GM23338 (cell line): ENCODE data around the gene CLEC11A.
A peak's percentile ranks its signal among the peaks of the same experiment; 100 is the strongest.

Experiments
- CREB1 ChIP-seq: fragments of 250-450 bp; sonication (Bioruptor Pico); IDR thresholded peaks from 2 replicates; pipeline ENCODE4 v1.5.0; 2020; ENCODE audit warnings: low read depth, mild to moderate bottlenecking, moderate library complexity
- JUNB ChIP-seq: IDR thresholded peaks from one replicate; pipeline ENCODE4 v1.6.1; 2016; ENCODE audit warnings: antibody characterized with exemption; ENCODE audit not compliant: unreplicated experiment
- POLR2AphosphoS5 ChIP-seq: IDR thresholded peaks from 2 replicates; pipeline ENCODE4 v1.6.1; 2016; ENCODE audit warnings: antibody characterized with exemption, low read depth
- REST ChIP-seq: IDR thresholded peaks from one replicate; pipeline ENCODE4 v1.6.1; 2018; ENCODE audit warnings: antibody characterized with exemption; ENCODE audit not compliant: unreplicated experiment
- TF ChIP-seq, protein P1 (sequence below), 2 experiments: fragments of 200-600 bp in 1 of 2; sonication (generic) in 1 of 2; conservative IDR thresholded peaks; 2 replicates each; pipeline versions ENCODE4 v1.5.1 to v1.6.1; 2016 to 2017; ENCODE audit warnings: antibody characterized with exemption in 2 of 2, low read depth in 2 of 2, mild to moderate bottlenecking in 2 of 2, moderate library complexity in 1 of 2

- TF ChIP-seq, protein P1, sequence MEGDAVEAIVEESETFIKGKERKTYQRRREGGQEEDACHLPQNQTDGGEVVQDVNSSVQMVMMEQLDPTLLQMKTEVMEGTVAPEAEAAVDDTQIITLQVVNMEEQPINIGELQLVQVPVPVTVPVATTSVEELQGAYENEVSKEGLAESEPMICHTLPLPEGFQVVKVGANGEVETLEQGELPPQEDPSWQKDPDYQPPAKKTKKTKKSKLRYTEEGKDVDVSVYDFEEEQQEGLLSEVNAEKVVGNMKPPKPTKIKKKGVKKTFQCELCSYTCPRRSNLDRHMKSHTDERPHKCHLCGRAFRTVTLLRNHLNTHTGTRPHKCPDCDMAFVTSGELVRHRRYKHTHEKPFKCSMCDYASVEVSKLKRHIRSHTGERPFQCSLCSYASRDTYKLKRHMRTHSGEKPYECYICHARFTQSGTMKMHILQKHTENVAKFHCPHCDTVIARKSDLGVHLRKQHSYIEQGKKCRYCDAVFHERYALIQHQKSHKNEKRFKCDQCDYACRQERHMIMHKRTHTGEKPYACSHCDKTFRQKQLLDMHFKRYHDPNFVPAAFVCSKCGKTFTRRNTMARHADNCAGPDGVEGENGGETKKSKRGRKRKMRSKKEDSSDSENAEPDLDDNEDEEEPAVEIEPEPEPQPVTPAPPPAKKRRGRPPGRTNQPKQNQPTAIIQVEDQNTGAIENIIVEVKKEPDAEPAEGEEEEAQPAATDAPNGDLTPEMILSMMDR (conservative IDR thresholded peaks at IDR 0.05; ENCODE audit: low read depth in 2 of 2): no peak
- TF ChIP-seq POLR2AphosphoS5 (peak; percentile 84), JUNB (no peak), REST (no peak), CREB1 (CRISPR knock-in tag) (no peak)
These were observed 5.0 kb downstream of the CLEC11A start for GRCh38 chr19:50728084-50728737.
